RWPE1 (cell line): ENCODE measurements around the gene DCXR.
A peak's percentile ranks its signal among the peaks of the same experiment; 100 is the strongest.

ENCODE experiments used
- CTCF ChIA-PET: fragments of 350-600 bp; sonication (Branson Sonifier 250); formaldehyde crosslinking; extraction: SDS; loops from one replicate; lab custom pipeline; 2021; lab: Yijun Ruan, JAX
- POLR2A ChIA-PET: fragments of 400-600 bp; formaldehyde crosslinking; extraction: SDS; loops from one replicate; lab custom pipeline; 2020; ENCODE audit warnings: antibody characterized with exemption; ENCODE audit not compliant: low non-redundant PET; lab: Yijun Ruan, JAX
- DNase-seq: peaks from one replicate; pipeline ENCODE4 v3.0.0; 2012; ENCODE audit warnings: low spot score
- H3K27ac ChIP-seq: fragments of 450-650 bp; 2 replicates; pipeline ENCODE4 v1.5.1; 2017
- TF ChIP-seq, protein P1 (sequence below): fragments of 450-650 bp; conservative IDR thresholded peaks from 2 replicates; pipeline ENCODE4 v1.5.1; 2017; ENCODE audit warnings: low read depth, mild to moderate bottlenecking

DCXR gene

DNA sequence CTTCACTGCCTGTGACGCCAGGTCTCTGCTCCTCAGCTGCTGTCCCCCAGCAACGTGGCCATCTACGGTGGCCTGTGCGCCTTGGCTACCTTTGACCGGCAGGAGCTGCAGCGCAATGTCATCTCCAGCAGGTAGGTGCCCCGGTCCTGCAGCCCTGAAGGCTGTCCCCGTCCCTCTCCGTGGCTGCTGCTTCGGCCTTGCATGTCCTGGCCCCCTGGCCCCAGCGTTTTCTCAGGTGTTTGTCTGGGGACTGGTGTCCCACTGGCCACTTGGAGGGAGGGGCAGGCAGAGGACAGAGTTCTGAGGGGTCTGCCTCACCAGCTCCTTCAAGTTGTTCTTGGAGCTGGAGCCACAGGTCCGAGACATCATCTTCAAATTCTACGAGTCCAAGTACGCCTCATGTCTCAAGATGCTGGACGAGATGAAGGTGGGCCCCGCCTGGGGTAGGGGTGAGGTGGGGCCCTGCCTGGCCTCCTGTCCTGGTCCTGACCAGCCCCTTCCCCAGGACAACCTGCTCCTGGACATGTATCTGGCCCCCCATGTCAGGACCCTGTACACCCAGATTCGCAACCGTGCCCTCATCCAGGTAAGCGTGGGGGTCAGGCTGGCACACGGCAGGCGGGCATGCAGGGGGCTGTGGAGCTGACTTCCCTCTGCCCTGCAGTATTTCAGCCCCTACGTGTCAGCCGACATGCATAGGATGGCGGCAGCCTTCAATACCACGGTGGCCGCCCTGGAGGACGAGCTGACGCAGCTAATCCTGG lies 18.6 kb upstream of the DCXR start:
- H3K27ac ChIP-seq, result peak overlapping the region; percentile 79
- no peak for DNase-seq
- ChIA-PET CTCF (interaction anchor here (1.0 kb wide), 1 partner anchor 20 kb away, joined by 3 read pairs; no protein-coding TSS in a partner anchor), POLR2A (no interaction called here)
- TF ChIP-seq, protein P1, sequence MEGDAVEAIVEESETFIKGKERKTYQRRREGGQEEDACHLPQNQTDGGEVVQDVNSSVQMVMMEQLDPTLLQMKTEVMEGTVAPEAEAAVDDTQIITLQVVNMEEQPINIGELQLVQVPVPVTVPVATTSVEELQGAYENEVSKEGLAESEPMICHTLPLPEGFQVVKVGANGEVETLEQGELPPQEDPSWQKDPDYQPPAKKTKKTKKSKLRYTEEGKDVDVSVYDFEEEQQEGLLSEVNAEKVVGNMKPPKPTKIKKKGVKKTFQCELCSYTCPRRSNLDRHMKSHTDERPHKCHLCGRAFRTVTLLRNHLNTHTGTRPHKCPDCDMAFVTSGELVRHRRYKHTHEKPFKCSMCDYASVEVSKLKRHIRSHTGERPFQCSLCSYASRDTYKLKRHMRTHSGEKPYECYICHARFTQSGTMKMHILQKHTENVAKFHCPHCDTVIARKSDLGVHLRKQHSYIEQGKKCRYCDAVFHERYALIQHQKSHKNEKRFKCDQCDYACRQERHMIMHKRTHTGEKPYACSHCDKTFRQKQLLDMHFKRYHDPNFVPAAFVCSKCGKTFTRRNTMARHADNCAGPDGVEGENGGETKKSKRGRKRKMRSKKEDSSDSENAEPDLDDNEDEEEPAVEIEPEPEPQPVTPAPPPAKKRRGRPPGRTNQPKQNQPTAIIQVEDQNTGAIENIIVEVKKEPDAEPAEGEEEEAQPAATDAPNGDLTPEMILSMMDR, result no peak

GRCh38 chr17:82055023-82055964 lies 17.8 kb upstream of the DCXR start:
- no peak for DNase-seq
- ChIA-PET POLR2A (no interaction called here), CTCF (interaction anchor here (1.0 kb wide), 1 partner anchor 21 kb away, joined by 3 read pairs; no protein-coding TSS in a partner anchor)
- TF ChIP-seq, protein P1, result no peak
- peak overlapping the region; percentile 79 for H3K27ac ChIP-seq

- POLR2A ChIA-PET, result no interaction called here
- TF ChIP-seq, protein P1, result no peak
- no peak for DNase-seq
- CTCF ChIA-PET, result interaction anchor here (1.0 to 2.0 kb wide), 2 partner anchors 22 to 24 kb away, joined by 3 to 5 read pairs; no protein-coding TSS in a partner anchor
- H3K27ac ChIP-seq, result peak overlapping the region; percentile 79
These were observed 17.0 kb upstream of the DCXR start for GRCh38 chr17:82054351-82055022.

GRCh38 chr17:82053556-82054263 lies 16.2 kb upstream of the DCXR start:
- peak overlapping the region; percentile 79 for H3K27ac ChIP-seq
- DNase-seq, result no peak
- POLR2A ChIA-PET, result no interaction called here
- CTCF ChIA-PET, result interaction anchor here (0.6 to 2.0 kb wide), 2 partner anchors 23 to 28 kb away, joined by 3 to 5 read pairs; no protein-coding TSS in a partner anchor
- TF ChIP-seq, protein P1, result no peak

GRCh38 chr17:82053130-82053529 lies 15.6 kb upstream of the DCXR start:
- TF ChIP-seq, protein P1, result no peak
- peak overlapping the region; percentile 79 for H3K27ac ChIP-seq
- ChIA-PET POLR2A (no interaction called here), CTCF (interaction anchor here (0.6 to 2.0 kb wide), 2 partner anchors 22 to 29 kb away, joined by 3 to 5 read pairs; no protein-coding TSS in a partner anchor)
- DNase-seq, result no peak
